Activated T-cell treated with anti-CD3 and anti-CD28 coated beads for 48 hours (primary cell): ENCODE data around the gene TCF12.

Source experiments
- DNase-seq: peaks from one replicate; pipeline ENCODE4 v3.0.0-alpha.2; 2020; ENCODE audit warnings: low read depth

The TCF12 gene

DNA sequence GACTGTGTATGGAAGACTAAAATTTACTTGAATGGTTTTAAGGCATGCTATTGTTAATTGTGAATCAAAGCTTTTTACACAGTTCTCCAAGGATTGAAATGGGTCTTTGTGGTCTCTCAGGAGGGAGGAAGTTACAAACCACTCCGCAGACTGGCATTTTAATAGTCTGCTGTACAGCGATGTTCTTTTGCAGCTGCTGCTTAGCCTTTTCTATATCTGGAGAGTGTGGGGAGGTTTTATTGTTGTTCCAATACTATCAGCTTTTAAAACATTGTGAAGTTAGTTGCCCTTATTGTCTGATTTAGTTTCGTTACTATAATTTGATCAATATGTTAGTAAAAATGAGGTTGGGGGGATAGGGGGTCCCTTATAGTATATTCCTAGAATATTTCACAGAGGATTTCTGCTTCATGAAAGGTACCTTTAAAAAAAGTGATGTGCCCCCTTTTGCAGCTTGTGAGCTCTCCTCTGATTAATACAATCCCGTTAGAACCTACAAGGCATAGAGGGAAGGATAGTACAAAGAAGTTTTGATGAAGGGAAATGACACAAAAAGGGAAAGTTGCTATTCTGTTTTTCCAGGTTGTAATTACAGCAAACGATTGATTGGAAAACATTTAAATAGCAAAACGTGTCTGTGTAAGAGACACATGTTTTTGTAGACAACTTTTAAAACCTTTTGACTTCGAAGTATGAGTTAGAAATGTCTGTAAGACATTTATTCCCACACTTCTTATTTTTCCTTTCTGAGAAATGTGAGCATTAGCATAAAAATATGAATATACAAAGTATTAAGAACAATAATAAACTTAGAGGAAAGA is 299.5 kb downstream of the TCF12 start:
- no peak for DNase-seq

DNA sequence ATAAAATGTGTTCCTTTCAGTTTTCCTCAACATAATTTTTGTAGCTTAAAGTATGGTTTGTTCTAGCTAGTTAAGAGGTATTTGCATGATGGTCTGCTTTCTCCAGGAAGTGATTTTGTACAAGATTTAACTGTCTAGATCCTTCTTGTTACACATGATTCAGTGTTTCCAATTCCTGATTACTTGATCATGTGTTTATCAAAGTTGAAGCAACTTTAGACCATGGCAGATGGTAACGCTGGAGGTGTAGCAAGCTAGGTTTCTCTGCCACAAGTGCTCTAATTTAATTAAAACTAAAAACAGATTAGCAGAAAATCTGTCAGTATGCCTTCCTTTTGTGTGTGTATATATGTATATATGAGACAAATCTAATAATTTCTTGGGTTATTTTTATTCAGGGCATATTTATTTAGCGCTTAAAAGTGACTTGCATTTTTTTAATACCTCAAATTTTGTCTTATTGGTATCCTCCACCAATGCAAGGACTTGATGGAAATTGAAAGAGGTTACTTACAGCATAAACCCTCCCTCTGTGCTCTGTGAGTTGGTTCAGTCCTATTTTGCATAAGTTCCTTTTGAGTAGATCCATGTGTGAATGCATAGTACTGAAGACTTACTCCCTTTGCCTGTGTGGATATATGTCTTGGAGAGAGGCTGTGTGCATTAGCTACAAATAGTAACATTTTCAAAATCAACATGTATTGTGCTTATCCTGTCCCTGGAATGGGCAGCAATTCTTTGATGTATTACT is 300.6 kb downstream of the TCF12 start:
- DNase-seq, result no peak

DNA sequence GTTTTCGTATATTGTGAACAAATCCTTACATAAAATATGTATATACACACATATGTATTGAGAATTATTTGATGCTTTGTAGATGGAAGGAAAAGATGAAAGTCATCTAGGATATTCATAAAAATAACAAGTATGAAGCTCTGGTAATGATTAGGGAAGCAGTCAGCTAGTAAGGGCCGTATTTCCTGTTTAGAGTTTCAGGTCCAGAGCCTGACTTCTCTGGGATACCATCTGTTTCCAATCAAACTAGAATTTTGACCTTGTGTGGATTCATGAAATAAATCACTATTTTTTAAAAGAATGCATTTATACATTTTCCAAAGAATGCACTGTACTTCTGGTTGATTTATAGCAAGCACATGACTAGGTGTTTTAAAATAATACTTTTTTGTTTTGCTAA is 301.8 kb downstream of the TCF12 start:
- DNase-seq, result no peak

DNA sequence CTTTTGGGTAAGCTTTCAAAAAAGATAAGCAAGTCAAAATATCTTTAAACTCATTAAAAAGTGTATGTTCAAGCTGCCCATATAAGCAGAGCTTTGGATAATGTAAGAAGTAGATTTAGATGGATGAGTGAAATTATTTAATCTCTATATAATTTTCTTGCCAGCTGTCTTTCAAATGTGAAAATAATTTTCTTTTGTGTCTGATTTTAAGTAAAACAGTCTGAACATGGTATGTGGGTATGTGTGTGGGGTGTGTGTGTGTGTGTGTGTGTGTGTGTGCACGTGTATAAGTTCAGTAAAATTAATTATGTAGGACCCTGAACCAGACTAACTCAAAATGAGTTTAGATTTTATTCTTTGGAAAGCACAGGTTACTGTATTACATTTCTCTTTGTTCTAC is 302.7 kb downstream of the TCF12 start:
- DNase-seq, result no peak

DNA sequence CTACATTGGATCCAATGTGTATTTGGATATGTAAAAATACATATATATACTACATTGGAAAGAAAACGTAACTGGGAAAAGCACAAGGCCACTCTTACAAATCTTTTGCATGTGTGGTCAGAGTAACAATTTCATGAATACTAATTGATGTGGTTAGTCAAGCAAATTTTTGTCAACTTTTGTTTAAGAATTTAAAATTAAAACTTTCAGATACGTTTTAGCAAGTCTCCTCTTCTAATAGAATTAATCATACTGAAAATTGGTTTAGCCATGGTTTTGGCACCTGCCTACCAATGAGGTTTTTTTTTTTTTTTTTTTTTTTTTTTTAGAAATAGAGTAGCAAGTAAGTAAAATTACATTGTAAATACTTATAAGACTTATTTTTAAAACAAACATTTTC is 304.9 kb downstream of the TCF12 start:
- DNase-seq, result no peak

DNA sequence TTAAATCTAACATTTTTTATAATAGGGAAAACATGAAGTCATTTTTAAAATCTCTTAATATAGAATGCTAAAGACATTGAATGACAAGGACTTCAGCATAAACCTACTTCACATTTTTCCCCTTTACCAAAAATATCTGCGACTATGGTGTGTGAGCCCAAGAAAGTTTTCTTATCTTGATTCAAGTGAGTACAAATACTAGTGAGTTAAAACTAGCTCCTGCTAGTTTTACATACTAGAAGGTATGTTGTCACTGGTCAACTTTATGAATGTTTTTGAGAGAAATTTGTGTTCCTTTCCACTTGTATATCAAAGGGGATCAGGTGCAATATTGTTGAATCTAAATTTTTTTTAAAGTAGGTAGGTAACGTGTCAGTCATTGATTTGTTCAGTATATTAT is 305.4 kb downstream of the TCF12 start:
- no peak for DNase-seq

DNA sequence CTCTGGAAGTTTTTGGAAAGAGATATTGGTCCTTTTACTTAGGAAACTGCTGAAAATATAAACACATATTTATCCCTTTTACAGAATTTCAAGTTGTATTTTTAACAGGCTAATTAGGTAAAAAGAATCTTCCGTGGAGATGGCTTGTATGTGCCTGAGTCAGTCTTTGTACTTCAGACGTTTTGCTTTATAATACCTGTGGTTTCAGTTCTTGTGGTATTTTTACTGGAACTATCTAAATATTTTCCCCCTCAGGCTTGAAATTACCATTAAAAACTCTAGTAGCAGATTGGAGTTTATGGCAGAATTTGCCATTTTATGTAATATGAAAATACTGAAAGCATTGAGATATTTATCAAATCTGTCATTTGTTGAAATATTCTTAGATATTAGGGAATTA is 306.2 kb downstream of the TCF12 start:
- no peak for DNase-seq

DNA sequence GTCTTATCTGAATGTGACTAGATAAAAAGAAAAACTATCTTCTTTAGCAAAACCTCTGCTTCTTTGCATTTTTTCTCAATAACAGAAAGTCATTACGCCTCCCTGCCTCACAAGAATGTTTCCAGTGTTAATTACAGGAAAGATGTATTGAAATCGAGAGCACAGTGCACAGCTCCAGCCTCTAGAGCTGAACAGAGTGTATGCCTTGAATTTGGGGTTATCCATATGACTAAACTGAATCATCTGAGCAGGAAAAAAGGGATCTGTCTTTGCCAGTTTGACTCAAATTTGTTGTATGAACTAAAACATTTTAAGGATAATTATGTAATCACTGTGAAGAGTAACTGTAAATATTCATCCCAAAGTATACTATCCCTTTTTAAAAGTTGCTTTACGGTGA is 308.7 kb downstream of the TCF12 start:
- DNase-seq, result no peak

DNA sequence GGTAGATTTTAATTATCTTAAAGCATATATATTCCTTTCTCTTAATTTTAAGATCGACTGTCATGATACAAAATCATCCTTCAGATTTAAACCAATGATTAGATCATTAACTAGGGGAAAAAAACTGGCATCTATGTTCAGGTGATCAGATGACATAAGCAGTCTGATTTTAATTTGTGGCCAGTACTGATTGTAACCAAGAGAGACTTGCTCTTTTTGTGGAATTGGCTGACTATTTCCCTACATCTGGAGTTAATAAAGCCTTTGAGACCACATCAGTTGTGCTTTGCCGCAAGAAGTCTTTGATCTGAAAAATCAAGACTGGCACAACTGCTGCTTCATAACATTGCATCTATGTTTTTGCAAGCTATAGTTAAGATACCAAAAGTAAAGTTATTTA is 309.5 kb downstream of the TCF12 start:
- DNase-seq, result no peak

DNA sequence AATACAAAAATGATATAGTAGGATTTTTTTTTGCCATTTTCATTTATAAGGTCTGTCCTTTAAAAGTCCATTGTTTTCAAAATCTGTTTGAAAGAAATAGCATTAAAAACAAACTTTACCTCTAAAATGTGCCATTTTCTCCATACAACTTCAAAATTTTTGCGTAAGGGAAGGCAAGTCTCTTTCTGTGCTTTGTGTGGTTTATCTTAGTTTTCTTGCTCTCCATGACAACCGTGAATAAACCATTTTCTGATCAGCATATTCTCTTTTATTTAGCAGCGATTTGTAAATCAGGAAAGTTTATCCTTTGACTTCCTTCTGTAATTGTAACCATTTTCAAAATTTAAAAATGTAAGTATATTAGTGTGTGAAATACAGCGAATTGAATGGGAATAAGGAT is 310.0 kb downstream of the TCF12 start:
- no peak for DNase-seq

DNA sequence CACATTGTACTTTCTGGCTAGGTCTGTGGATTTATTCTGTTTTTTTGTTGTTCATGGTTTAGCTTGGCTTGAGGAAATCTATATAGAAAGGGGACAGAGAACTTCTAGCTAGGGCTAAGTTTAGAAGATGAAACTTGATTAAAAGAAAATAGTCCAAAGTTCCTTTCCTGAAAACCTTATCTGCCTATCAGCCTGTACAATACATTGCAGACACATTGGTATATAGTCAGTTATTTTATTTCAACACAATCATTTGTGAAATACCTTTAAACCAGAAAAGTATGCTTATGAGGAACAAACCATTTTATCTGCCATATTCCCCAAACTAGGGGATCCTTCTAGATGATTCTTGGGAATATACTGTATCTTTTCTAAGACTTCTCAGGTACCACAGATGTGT is 310.6 kb downstream of the TCF12 start:
- DNase-seq, result no peak

DNA sequence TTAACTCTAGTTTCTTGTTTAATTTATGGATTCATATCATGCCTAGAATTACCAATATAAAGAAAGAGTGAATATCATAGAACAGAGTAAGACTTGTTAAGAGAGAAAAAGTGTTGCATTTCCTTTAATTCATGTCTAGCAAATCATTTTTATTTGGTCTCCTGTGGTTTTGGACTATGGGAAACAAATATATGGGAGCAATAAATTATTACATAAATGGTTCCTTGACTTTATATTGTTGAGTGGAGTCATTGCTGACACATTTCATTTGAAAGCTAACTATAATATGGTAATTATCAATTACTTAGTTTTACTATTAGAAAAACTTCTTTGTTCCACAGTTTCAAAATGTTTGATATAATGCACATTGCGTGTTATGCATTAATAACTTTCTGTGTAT is 313.1 kb downstream of the TCF12 start:
- DNase-seq, result no peak

DNA sequence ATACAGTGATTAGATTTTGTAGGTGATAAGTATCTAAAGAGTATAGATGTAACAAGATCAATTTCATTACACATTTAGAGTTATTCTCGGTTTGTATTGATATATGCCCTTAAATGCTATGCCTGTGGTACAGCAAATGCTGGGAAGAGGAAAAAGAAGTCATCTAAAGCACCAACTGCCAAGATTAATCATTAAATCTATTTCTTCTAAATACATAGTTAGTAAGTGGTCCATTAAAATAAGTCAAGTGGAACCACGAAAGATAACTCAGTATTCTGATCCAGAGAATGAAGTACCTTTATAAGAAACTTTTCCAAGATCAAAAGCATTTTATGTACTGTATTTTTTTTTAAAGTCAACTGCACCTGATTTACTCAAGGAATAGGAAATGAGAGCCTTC is 315.7 kb downstream of the TCF12 start:
- DNase-seq, result no peak

DNA sequence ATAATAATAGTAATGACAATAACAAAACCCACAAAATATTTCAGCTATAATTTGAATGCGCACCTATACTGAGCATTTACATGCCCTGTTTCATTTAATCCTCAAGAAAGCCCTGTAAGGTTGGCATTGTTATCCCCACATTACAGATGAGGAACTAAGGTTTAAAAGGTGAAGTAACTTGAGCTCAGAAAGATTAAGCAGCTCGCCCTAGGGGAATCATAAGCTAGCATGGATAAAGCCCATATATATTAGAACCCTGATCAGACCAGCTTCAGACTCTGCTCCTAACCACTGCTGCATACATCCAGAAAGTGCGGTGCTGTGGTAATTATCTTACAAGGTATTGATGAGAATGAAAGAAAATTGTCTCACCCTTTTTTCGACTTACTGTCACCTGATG is 316.7 kb downstream of the TCF12 start:
- no peak for DNase-seq

DNA sequence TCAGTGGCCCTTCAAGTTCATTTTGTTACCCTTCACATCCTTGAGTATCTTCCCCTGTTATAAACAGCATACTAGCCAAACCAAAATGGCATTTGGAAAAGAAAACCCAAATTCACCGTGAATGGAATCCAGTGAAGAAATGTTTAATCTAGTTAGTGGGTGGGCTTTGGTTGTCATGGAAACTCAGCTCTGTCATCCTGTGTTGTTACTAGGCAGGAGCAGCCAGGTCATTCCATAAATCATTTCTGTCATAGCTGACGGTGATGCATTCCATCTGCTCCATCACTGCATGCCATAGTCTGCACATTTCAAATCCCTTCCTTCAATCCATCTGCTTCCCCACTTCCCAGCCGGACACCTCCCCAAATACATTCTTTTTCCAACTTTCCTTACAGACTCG is 317.4 kb downstream of the TCF12 start:
- DNase-seq, result no peak

DNA sequence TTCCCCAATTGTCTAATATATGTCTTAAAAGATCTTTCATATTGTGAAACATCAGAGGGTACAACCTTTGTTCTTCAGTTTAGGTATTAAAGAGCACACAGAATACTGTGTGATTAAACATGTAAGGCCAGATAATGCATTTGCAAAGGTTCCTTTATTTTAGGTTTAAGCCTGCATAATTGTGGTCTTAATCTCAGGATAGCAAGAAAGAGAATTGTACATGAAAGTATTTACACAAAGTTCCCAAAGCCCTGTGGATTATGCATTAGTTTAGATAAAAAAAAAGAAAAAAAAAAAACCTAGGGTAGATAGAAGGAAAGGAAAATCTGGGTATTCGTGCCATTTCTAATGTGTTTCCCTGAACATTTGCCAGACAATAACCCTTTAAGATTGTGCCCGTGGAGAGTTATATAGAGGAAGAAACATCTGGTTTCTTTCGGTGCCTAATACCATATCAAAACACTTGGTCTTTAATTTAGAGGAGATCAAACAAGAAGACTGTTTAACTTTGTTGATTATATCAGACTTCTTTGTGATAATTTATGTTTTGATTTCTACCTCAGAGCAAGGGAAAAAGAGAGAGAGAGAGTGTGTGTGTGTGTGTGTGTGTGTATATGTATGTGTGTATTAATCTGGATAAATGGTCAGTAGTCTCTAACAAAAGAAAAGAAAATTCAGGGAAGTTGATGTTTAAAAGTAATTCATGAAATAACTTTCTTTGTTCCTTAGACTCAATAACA is 318.3 kb downstream of the TCF12 start:
- DNase-seq, result no peak

DNA sequence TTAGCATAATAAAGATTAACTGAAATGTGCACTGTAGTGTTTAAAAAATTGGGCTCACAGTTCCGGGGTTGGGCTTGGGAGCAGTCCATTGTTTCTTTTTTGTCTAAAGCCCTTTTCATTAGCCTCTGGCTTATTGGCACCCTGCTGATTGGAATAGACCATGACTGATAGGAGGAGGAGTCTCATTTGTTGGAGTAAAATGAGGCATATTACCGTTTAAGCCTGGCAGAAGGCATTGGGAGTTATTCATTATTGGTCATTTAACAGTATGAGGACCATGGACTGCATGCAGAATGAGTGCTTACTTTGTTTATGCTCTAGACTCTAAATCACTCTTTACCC is 318.8 kb downstream of the TCF12 start:
- DNase-seq, result no peak

DNA sequence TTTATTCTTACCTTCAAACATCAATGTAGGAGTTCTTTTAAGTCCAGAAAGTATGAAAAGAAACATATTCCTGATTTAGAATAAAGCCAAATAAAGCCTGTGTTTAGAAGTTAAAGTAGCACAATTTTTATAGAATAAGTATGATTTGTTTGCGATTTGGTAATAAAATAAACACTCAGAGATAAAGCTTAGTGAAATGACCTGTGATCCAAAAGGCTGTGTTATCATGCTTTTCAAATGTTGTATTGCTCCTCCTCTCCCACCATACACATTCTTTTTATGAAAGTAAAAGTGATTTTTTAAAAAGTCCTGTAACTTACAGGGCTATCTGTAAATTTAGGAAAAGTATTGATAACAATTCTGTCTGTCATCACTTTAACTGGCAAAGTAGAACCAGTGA is 319.2 kb downstream of the TCF12 start:
- DNase-seq, result no peak

DNA sequence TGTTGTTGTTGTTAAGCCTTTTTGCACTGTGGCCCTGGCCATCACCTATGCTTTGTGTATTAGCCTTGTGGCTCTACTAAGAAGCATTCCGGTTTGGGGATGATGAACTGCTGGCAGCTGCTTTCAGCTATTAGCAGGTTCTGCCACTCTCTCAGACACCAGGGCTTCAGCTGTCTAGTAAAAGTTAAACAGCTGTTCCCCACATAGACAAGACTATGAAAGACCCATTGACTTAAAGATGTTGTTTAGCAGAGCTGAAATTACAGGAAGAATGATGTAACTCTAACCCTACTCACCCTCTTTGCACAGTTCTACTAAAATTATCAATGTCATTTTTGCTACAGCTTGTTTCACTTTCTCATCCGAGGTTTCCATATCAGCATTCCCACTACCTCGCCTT is 326.7 kb downstream of the TCF12 start:
- no peak for DNase-seq

DNA sequence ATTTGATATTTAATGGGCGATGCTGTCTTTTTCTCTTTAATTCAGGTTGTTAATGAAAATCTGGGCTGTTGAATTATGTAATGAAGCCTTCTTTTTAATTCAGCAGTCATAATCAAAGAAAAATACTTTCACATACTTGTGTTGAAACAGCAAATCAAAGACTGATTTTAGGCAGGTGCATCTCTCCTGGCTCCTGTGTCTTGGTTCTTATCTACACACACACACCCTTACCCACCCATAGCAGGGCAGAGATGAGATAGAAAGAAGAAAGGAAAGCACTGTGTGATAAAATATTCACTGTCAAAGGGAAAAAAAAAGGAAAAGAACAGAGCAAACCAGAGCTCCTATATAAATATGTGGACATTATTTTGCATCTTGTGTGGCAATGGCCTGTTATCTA is 327.3 kb downstream of the TCF12 start:
- no peak for DNase-seq

DNA sequence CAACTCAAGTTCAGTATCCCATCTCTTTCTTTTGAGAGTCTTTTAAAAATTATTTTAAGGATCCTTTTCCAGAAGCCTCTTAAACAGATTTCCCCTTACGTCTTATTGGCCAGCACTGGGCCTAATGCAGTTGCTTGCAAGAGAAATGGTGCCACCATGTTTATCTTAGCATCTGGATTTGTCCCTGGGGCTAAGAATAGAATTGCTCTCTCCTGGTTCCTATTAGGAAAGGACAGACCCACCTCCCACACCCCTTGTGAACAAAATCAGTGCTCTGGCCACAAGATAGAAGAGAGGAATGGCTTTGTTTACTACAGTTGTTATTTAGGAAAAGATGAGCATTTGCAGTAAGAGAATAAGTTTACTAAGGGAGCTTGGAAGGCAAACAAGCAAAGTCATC is 329.6 kb downstream of the TCF12 start:
- no peak for DNase-seq

DNA sequence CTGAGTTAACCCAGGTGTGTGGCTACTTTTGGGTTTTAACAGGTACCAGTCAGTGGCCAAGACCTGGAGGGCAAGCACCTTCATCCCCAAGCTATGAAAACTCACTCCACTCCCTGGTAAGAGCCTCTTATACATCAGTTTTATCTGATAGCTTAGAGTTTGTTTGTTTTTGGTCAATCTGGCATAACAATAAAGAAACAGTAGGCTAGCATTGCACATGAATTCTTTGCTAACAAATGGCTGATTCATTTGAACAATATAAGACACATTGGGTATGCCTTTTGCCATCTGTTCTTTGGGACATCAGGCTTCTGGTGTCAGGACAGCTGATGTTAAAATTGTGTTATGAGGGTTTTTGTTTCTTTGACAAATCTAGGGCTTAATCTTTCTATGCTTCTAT is 332.9 kb downstream of the TCF12 start:
- DNase-seq, result no peak

DNA sequence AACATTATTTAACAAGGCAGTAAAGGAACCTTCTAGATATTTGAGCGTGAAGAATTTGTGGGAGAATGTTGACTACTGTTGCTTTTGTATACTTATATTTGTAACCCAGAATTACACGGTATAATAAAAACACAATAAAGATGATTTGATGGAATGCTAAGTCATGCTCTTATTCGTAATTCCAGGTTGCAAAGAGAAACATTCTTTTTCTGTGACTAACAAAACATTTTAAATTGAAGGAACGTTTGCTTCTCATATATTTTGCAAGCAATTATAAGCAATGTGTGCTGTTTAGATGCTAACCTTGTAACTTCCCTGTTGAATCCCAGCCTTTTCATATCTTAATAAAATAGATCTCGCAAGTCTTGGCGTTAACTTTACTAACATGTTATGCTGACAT is 333.5 kb downstream of the TCF12 start:
- DNase-seq, result no peak
